Gastroesophageal sphincter (tissue), 3 donors: ENCODE measurements around the gene UTP14A.

Experiments used
- EP300 ChIP-seq: sonication (generic); formaldehyde crosslinking; IDR thresholded peaks from one replicate; pipeline ENCODE4 v1.6.1; 2017; ENCODE audit warnings: antibody characterized with exemption, mild to moderate bottlenecking
- POLR2A ChIP-seq, 2 donors: fragments of 450-650 bp; IDR thresholded peaks; one replicate each; pipeline ENCODE4 v1.6.1; 2017; ENCODE audit warnings: antibody characterized with exemption in 2 of 2, mild to moderate bottlenecking in 2 of 2, moderate library complexity in 1 of 2
- TF ChIP-seq, protein P1 (sequence below), 4 experiments: fragments of 200-600 bp in 2 of 4; fragments of 450-650 bp in 2 of 4; sonication (generic) in 1 of 4; IDR thresholded peaks; one replicate each; pipeline ENCODE4 v1.5.1; 2017 to 2019; ENCODE audit warnings: antibody characterized with exemption in 4 of 4, mild to moderate bottlenecking in 2 of 4, moderate library complexity in 2 of 4

DNA sequence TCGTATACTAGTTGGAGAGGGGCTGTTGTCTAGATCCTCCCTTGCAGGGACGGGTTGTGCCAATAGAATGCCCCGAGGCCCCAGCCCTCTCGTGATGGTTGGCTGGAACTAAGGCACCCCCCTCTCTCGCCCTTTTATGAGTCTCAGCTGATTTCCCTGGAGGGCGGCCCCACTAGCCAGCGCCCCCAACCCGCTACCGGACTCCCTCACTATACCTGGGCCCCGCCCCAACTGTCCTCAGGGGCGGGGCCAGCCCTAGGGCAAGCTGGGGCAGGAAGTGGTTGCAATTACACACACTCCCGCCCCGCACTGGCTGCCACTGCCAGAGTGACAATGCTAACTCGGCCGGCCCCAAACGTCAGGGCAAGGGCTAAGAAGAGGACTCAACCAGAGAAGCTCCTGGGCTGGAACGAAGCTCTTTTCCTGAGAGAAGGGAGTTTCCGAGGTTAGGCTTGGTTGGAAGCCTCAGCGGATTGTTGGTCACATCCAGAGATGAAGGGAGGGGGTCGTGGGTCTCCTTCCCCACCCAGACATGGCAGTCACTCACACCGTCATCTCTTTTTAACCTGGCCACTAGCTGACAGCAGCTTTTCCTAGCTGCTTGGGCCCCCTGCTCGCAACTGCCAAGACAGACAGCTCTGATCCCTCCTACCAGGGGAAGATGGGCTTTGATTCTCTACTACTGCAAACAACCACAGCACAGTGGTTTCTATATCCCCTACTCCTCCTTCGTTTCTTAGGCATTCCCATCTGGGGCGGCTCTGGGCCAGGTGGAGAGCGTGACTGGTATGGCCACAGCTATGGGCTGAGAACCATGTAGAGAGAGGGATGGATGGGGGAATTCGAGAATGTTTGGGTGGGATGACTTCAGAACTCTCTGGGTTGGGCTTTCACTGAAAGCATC lies 55.5 kb downstream of the UTP14A start:
- TF ChIP-seq, protein P1, sequence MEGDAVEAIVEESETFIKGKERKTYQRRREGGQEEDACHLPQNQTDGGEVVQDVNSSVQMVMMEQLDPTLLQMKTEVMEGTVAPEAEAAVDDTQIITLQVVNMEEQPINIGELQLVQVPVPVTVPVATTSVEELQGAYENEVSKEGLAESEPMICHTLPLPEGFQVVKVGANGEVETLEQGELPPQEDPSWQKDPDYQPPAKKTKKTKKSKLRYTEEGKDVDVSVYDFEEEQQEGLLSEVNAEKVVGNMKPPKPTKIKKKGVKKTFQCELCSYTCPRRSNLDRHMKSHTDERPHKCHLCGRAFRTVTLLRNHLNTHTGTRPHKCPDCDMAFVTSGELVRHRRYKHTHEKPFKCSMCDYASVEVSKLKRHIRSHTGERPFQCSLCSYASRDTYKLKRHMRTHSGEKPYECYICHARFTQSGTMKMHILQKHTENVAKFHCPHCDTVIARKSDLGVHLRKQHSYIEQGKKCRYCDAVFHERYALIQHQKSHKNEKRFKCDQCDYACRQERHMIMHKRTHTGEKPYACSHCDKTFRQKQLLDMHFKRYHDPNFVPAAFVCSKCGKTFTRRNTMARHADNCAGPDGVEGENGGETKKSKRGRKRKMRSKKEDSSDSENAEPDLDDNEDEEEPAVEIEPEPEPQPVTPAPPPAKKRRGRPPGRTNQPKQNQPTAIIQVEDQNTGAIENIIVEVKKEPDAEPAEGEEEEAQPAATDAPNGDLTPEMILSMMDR (IDR thresholded peaks at IDR 0.05), result no peak
- TF ChIP-seq POLR2A (IDR thresholded peaks at IDR 0.05) (no peak), EP300 (no peak)
